ENCODE results near the gene CEP55.

The CEP55 gene

GRCh38 chr10:93567277-93568104, 71.1 kb downstream of the CEP55 start:
- DNase-seq = no peak

- no peak for DNase-seq
Observed at GRCh38 chr10:93568105-93568390, 71.6 kb downstream of the CEP55 start.

GRCh38 chr10:93570383-93570782, 74.0 kb downstream of the CEP55 start:
- DNase-seq = no peak

GRCh38 chr10:93572606-93573005, 76.2 kb downstream of the CEP55 start:
- DNase-seq = no peak

GRCh38 chr10:93573051-93573909, 76.9 kb downstream of the CEP55 start:
- DNase-seq = peak; percentile 8 to 9

- DNase-seq = no peak
Observed at GRCh38 chr10:93573924-93574323, 77.5 kb downstream of the CEP55 start.

- DNase-seq = no peak
Observed at GRCh38 chr10:93576888-93577287, 80.5 kb downstream of the CEP55 start.

- DNase-seq = no peak
Observed at GRCh38 chr10:93577565-93577964, 81.2 kb downstream of the CEP55 start.

All from bone marrow (tissue), 2 donors.